Chondrocyte (in vitro differentiated cells): ENCODE measurements around the gene COLQ. TPM values are rescaled to one million over a fixed set of nuclear protein-coding genes. Genes with fewer than 3 reads are reported as not detected.
A peak's percentile ranks its signal among the peaks of the same experiment; 100 is the strongest.

Experiments
- DNase-seq: peaks from one replicate; pipeline ENCODE4 v3.0.0; 2021; ENCODE audit warnings: mixed read lengths, low spot score
- H3K27ac Mint-ChIP-seq: one replicate; pipeline ENCODE4 v1.8.0; 2021; ENCODE audit warnings: mild to moderate bottlenecking, moderate library complexity, mixed read lengths; ENCODE audit not compliant: unreplicated experiment
- H3K27me3 Mint-ChIP-seq: 2 replicates; pipeline ENCODE4 v1.8.0; 2021; ENCODE audit warnings: low read depth, mixed read lengths
- H3K36me3 Mint-ChIP-seq: 2 replicates; pipeline ENCODE4 v1.8.0; 2021; ENCODE audit warnings: low read depth, mixed read lengths
- H3K4me1 Mint-ChIP-seq: 2 replicates; pipeline ENCODE4 v1.8.0; 2021; ENCODE audit warnings: low read depth, mild to moderate bottlenecking, mixed read lengths
- H3K4me3 Mint-ChIP-seq: one replicate; pipeline ENCODE4 v1.8.0; 2021; ENCODE audit warnings: mild to moderate bottlenecking, moderate library complexity, mixed read lengths; ENCODE audit not compliant: unreplicated experiment
- H3K9me3 Mint-ChIP-seq: 2 replicates; pipeline ENCODE4 v1.8.0; 2021; ENCODE audit warnings: low read depth, mixed read lengths
- total RNA-seq: library from RNA; stranded (reverse); gene quantifications from 3 replicates; pipeline ENCODE4 v1.2.1, GENCODE V29; 2021
- TF ChIP-seq, protein P1 (sequence below): fragments of 200-600 bp; sonication (generic); IDR thresholded peaks from 2 replicates; pipeline ENCODE4 v1.5.0; 2021; ENCODE audit warnings: antibody characterized with exemption, mild to moderate bottlenecking, moderate library complexity

The COLQ gene
- total RNA-seq, 1 donor from 2014 or later = 4.2 TPM

DNA sequence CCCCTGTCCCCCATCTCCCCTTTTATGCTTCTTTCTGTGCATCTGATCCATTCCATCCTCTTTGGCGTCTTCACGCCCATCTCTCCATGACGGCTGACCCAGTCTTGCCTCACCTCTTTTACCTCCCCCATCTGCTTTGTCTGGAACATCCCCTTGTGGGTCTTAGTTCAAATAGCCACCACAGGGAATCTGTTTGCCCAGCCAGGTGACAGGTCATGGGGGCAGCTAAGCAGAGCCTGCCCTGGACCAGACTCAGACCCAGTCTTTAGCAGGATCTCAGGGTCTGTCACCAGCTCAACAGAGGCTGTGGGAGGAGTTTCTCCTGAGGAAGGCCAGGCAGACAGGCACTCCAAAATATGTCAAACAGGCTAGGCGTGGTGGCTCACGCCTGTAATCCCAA lies 28.1 kb downstream of the COLQ start:
- no peaks in the 10 kb centered on the region for H3K9me3 Mint-ChIP-seq
- no peaks in the 10 kb centered on the region for H3K36me3 Mint-ChIP-seq
- DNase-seq = no peak
- no peak overlapping the region for H3K27ac Mint-ChIP-seq
- peaks cover 6% of the 10 kb centered on the region for H3K4me1 Mint-ChIP-seq
- H3K4me3 Mint-ChIP-seq = no peak overlapping the region
- no peaks in the 10 kb centered on the region for H3K27me3 Mint-ChIP-seq
- TF ChIP-seq, protein P1, sequence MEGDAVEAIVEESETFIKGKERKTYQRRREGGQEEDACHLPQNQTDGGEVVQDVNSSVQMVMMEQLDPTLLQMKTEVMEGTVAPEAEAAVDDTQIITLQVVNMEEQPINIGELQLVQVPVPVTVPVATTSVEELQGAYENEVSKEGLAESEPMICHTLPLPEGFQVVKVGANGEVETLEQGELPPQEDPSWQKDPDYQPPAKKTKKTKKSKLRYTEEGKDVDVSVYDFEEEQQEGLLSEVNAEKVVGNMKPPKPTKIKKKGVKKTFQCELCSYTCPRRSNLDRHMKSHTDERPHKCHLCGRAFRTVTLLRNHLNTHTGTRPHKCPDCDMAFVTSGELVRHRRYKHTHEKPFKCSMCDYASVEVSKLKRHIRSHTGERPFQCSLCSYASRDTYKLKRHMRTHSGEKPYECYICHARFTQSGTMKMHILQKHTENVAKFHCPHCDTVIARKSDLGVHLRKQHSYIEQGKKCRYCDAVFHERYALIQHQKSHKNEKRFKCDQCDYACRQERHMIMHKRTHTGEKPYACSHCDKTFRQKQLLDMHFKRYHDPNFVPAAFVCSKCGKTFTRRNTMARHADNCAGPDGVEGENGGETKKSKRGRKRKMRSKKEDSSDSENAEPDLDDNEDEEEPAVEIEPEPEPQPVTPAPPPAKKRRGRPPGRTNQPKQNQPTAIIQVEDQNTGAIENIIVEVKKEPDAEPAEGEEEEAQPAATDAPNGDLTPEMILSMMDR = no peak

DNA sequence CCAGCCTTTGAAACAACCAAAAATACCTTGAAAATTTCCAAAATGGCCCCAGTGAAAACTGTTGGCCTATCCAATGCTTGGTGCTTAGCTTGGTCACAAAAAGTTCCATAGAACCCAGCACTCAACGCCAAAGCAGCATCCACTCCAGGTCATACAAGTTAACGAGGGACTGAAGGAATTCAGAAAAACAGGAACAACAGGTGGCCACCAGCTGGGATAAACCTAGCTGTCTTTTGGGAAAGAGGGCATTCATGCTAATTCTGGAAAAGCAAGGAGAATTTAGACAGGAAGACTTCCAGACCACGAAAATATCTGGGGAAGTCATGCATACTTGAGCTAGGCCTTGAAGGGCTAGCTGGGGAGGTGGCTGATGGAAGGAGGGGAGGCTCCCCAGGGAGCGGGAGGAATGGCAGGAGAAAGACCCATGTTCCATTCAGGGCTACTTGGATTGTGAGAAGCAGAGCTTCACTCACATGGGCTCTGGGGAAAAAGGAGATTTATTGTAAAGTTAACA lies 28.6 kb downstream of the COLQ start:
- H3K27me3 Mint-ChIP-seq = no peaks in the 10 kb centered on the region
- TF ChIP-seq, protein P1 = no peak
- peak overlapping the region; percentile 36 for H3K27ac Mint-ChIP-seq
- no peaks in the 10 kb centered on the region for H3K36me3 Mint-ChIP-seq
- no peak for DNase-seq
- H3K9me3 Mint-ChIP-seq = no peaks in the 10 kb centered on the region
- H3K4me1 Mint-ChIP-seq = peaks cover 6% of the 10 kb centered on the region
- H3K4me3 Mint-ChIP-seq = no peak overlapping the region

GRCh38 chr3:15491143-15491542 lies 30.4 kb downstream of the COLQ start:
- H3K27me3 Mint-ChIP-seq = no peaks in the 10 kb centered on the region
- H3K36me3 Mint-ChIP-seq = no peaks in the 10 kb centered on the region
- DNase-seq = no peak
- H3K4me3 Mint-ChIP-seq = no peak overlapping the region
- TF ChIP-seq, protein P1 = no peak
- peaks cover 6% of the 10 kb centered on the region for H3K4me1 Mint-ChIP-seq
- no peaks in the 10 kb centered on the region for H3K9me3 Mint-ChIP-seq
- H3K27ac Mint-ChIP-seq = no peak overlapping the region

GRCh38 chr3:15490158-15490557 lies 31.3 kb downstream of the COLQ start:
- DNase-seq = no peak
- H3K36me3 Mint-ChIP-seq = peaks cover 3% of the 10 kb centered on the region
- no peak overlapping the region for H3K27ac Mint-ChIP-seq
- H3K27me3 Mint-ChIP-seq = no peaks in the 10 kb centered on the region
- no peaks in the 10 kb centered on the region for H3K9me3 Mint-ChIP-seq
- TF ChIP-seq, protein P1 = no peak
- peaks cover 6% of the 10 kb centered on the region for H3K4me1 Mint-ChIP-seq
- no peak overlapping the region for H3K4me3 Mint-ChIP-seq

DNA sequence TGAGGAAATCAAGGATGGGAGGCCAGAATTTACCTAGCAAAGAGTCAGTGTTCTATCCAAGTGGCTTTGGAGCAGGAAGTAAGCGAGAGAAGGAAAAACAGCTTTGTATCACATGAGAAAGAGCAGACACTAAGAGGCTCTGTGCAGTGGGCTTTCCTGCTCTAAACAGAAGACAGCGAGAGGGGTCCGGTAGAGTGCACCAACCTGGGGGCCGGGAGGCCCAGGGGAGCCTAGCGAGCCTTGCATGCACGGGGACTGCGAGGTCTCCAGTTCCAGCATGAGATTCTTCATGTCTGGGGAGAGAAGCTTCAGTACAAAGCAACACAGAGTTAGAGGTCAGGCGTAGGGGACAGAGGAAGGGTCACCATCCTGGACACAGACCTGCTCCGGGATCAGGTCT lies 33.5 kb downstream of the COLQ start:
- DNase-seq = no peak
- no peak overlapping the region for H3K27ac Mint-ChIP-seq
- peaks cover 4% of the 10 kb centered on the region for H3K4me1 Mint-ChIP-seq
- H3K36me3 Mint-ChIP-seq = peaks cover 16% of the 10 kb centered on the region
- H3K4me3 Mint-ChIP-seq = no peak overlapping the region
- peaks cover 11% of the 10 kb centered on the region for H3K9me3 Mint-ChIP-seq
- H3K27me3 Mint-ChIP-seq = peaks cover 6% of the 10 kb centered on the region
- TF ChIP-seq, protein P1 = no peak
